ENCODE results near the gene UBASH3B. TPM values are rescaled to one million over a fixed set of nuclear protein-coding genes. Genes with fewer than 3 reads are reported as not detected.

Gene UBASH3B
- total and polyA plus RNA-seq, 2 of the 13 experiments (the other 11 are each of a cell fraction or from before 2014, with no cell fraction given), result 4.4 to 7.6 TPM

DNA sequence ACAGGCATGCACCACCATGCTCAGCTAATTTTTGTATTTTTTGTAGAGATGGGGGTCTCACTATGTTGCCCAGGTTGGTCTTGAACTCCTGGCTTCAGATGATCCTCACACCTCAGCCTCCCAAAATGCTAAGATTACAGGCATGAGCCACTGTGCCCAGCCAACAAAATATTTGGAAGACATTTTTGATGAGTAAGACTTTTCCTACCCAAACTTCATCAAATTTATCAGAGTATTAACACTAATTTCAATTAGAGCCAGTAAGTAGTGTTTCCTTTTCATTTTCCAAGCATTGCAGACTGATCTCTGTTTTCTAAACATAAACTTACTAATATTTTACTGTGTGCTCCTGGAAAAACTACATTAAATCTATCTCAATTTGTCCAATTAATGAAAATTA is 181.4 kb downstream of the UBASH3B start:
- Histone ChIP-seq H3K4me3 (replicated peaks in 1 of 3; ENCODE audit: insufficient read depth in 1 of 3, low read depth in 2 of 3, low read length in 3 of 3) (no peak overlapping the region), H3K27ac (ENCODE audit: extremely low read length, insufficient read depth, low read length) (no peak overlapping the region), H3K79me2 (ENCODE audit: insufficient read depth, low read length) (no peaks in the 10 kb centered on the region), H3K4me2 (ENCODE audit: low read depth, low read length) (no peak overlapping the region), H4K20me1 (ENCODE audit: insufficient read depth, low read length) (no peaks in the 10 kb centered on the region), H2AFZ (ENCODE audit: low read length) (no peak overlapping the region), H3K9ac (ENCODE audit: insufficient read depth, low read depth, low read length) (no peak overlapping the region), H3K4me1 (ENCODE audit: insufficient read depth, low read length) (no peaks in the 10 kb centered on the region), H3K27me3 (ENCODE audit: control insufficient read depth in 1 of 2, insufficient read depth in 2 of 2, low read length in 2 of 2) (peaks cover 0 to 13% of the 10 kb centered on the region in 2 experiments; a peak in 1 of 5 replicates), H3K36me3 (replicated peaks in 1 of 2; ENCODE audit: control insufficient read depth in 1 of 2, insufficient read depth in 2 of 2, low read length in 2 of 2) (no peaks in the 10 kb centered on the region), H3K9me3 (ENCODE audit: low read length) (no peaks in the 10 kb centered on the region)
- in situ Hi-C loops (cut with HindIII; ENCODE audit: extremely low pct_ligation_motif_present, low pct_unique_long_range_greater_than_20kb) (no loop called here), intact Hi-C loops (cut with micrococcal nuclease; ENCODE audit: unreplicated experiment) (no loop called here)
- ChIA-PET CTCF (ENCODE audit: low intra/inter-chr PET ratio, low total read pairs) (no interaction called here), POLR2A (no interaction called here)
- DNase-seq (ENCODE audit: low spot score) (no peak), ATAC-seq (no peak), FAIRE-seq (no peak)
- peak; percentile 31 to 65; a peak in 2 of 4 replicates for TF ChIP-seq MAFK (conservative IDR thresholded peaks at IDR 0.05 in 1 of 2, IDR thresholded peaks at IDR 0.05 in 1 of 2; ENCODE audit: low read length in 2 of 2)
- TF ChIP-seq DNMT3B (CRISPR knock-in tag; conservative IDR thresholded peaks at IDR 0.05), result no peak
- TF ChIP-seq ZNF432 (CRISPR knock-in tag; IDR thresholded peaks at IDR 0.05; ENCODE audit: borderline replicate concordance), result no peak
- no peak for TF ChIP-seq PRMT3 (CRISPR knock-in tag; IDR thresholded peaks at IDR 0.05; ENCODE audit: borderline replicate concordance, low read depth)
- TF ChIP-seq BRCA1 (CRISPR knock-in tag; IDR thresholded peaks at IDR 0.05), result no peak
- TF ChIP-seq MAFF (IDR thresholded peaks at IDR 0.05; ENCODE audit: low read depth, low read length), result peak; percentile 52; the same call in 1 of the 2 replicates
- no TSS peak for BruUV-seq (replicated peaks)

GRCh38 chr11:122837528-122838346 is 182.2 kb downstream of the UBASH3B start:
- ChIA-PET CTCF (ENCODE audit: low intra/inter-chr PET ratio, low total read pairs) (no interaction called here), POLR2A (no interaction called here)
- in situ Hi-C loops (cut with HindIII; ENCODE audit: extremely low pct_ligation_motif_present, low pct_unique_long_range_greater_than_20kb) (no loop called here), intact Hi-C loops (cut with micrococcal nuclease; ENCODE audit: unreplicated experiment) (no loop called here)
- H3K4me1 ChIP-seq (ENCODE audit: insufficient read depth, low read length), result peaks cover 1% of the 10 kb centered on the region; the same call in 1 of the 2 replicates
- no TSS peak for BruUV-seq (replicated peaks)
- no peaks in the 10 kb centered on the region for H3K36me3 ChIP-seq (replicated peaks in 1 of 2; ENCODE audit: control insufficient read depth in 1 of 2, insufficient read depth in 2 of 2, low read length in 2 of 2)
- 14% methylated on average over 4 of the region's 4 CpGs for WGBS (ENCODE audit: low lambda C conversion rate)
- H2AFZ ChIP-seq (ENCODE audit: low read length), result no peak overlapping the region
- no peaks in the 10 kb centered on the region for H3K9me3 ChIP-seq (ENCODE audit: low read length)
- H3K27ac ChIP-seq (ENCODE audit: extremely low read length, insufficient read depth, low read length), result no peak overlapping the region
- H4K20me1 ChIP-seq (ENCODE audit: insufficient read depth, low read length), result no peaks in the 10 kb centered on the region
- H3K4me3 ChIP-seq (replicated peaks in 1 of 3; ENCODE audit: insufficient read depth in 1 of 3, low read depth in 2 of 3, low read length in 3 of 3), result no peak overlapping the region
- H3K79me2 ChIP-seq (ENCODE audit: insufficient read depth, low read length), result no peaks in the 10 kb centered on the region
- ATAC-seq (no peak), FAIRE-seq (no peak), DNase-seq (ENCODE audit: low spot score) (no peak)
- H3K4me2 ChIP-seq (ENCODE audit: low read depth, low read length), result no peak overlapping the region
- H3K9ac ChIP-seq (ENCODE audit: insufficient read depth, low read depth, low read length), result no peak overlapping the region
- peaks cover 0 to 13% of the 10 kb centered on the region in 2 experiments; a peak in 1 of 5 replicates for H3K27me3 ChIP-seq (ENCODE audit: control insufficient read depth in 1 of 2, insufficient read depth in 2 of 2, low read length in 2 of 2)
- TF ChIP-seq ZSCAN12 (CRISPR knock-in tag; IDR thresholded peaks at IDR 0.05), result no peak
- TF ChIP-seq HNF1A (IDR thresholded peaks at IDR 0.05; ENCODE audit: low read depth), result no peak
- TF ChIP-seq HNF1A (CRISPR knock-in tag; IDR thresholded peaks at IDR 0.05; ENCODE audit: borderline replicate concordance), result no peak
- TF ChIP-seq KDM2A (CRISPR knock-in tag; IDR thresholded peaks at IDR 0.05; ENCODE audit: borderline replicate concordance, low read depth), result no peak
- no peak for TF ChIP-seq CEBPG (CRISPR knock-in tag; IDR thresholded peaks at IDR 0.05)

Measured in HepG2 (cell line).